DOHH2 (cell line): Measurements from ENCODE around the gene KLK11.

Source experiments
- H3F3A ChIP-seq: fragments of 200-600 bp; sonication (generic), shearing (Covaris generic); 2 replicates; pipeline ENCODE4 v1.6.0; 2016; ENCODE audit warnings: antibody characterized with exemption, mild to moderate bottlenecking; ENCODE audit not compliant: control insufficient read depth, insufficient read depth
- H3K27ac ChIP-seq: fragments of 200-600 bp; sonication (generic); 2 replicates; pipeline ENCODE4 v1.5.1; 2014; ENCODE audit warnings: low read depth, mild to moderate bottlenecking, low read length, moderate library complexity
- H3K27me3 ChIP-seq: fragments of 200-600 bp; sonication (generic); 2 replicates; pipeline ENCODE4 v1.6.1; 2014; ENCODE audit warnings: mild to moderate bottlenecking, low read length, mixed read lengths; ENCODE audit not compliant: control insufficient read depth
- H3K36me3 ChIP-seq: fragments of 200-600 bp; sonication (generic); 2 replicates; pipeline ENCODE4 v1.6.1; 2014; ENCODE audit warnings: mild to moderate bottlenecking, low read length, moderate library complexity, mixed read lengths; ENCODE audit not compliant: control insufficient read depth
- H3K4me1 ChIP-seq: fragments of 200-600 bp; sonication (generic); 2 replicates; pipeline ENCODE4 v1.6.1; 2014; ENCODE audit warnings: mild to moderate bottlenecking, low read length, mixed read lengths; ENCODE audit not compliant: control insufficient read depth
- H3K4me2 ChIP-seq: fragments of 200-600 bp; sonication (generic); 2 replicates; pipeline ENCODE4 v1.6.0; 2014; ENCODE audit warnings: mild to moderate bottlenecking, low read length, moderate library complexity
- H3K4me3 ChIP-seq: fragments of 200-600 bp; sonication (generic); 2 replicates; pipeline ENCODE4 v1.5.1; 2014; ENCODE audit warnings: mild to moderate bottlenecking, low read length, mixed read lengths
- H3K79me2 ChIP-seq: fragments of 200-600 bp; sonication (generic); 2 replicates; pipeline ENCODE4 v1.6.1; 2014; ENCODE audit warnings: mild to moderate bottlenecking, low read length, mixed read lengths; ENCODE audit not compliant: control insufficient read depth
- H3K9me2 ChIP-seq: fragments of 200-600 bp; sonication (generic); replicated peaks from 2 replicates; pipeline ENCODE4 v1.6.1; 2014; ENCODE audit warnings: mild to moderate bottlenecking, low read length, mixed read lengths; ENCODE audit not compliant: control insufficient read depth
- H3K9me3 ChIP-seq: fragments of 200-600 bp; sonication (generic); 2 replicates; pipeline ENCODE4 v1.6.1; 2014; ENCODE audit warnings: antibody characterized with exemption, low read length, mixed read lengths; ENCODE audit not compliant: control insufficient read depth, insufficient read depth
- H4K20me1 ChIP-seq: fragments of 200-600 bp; sonication (generic); 2 replicates; pipeline ENCODE4 v1.6.0; 2014; ENCODE audit warnings: low read depth, mild to moderate bottlenecking, antibody characterized with exemption, low read length, moderate library complexity; ENCODE audit not compliant: control insufficient read depth, insufficient read depth
- CTCF ChIP-seq: fragments of 200-600 bp; sonication (generic); IDR thresholded peaks from one replicate; pipeline ENCODE4 v1.5.1; 2014; ENCODE audit warnings: antibody characterized with exemption, mild to moderate bottlenecking, low read depth, low read length; ENCODE audit not compliant: poor library complexity, severe bottlenecking
- EZH2phosphoT487 ChIP-seq: fragments of 200-600 bp; sonication (generic); IDR thresholded peaks from 2 replicates; pipeline ENCODE4 v1.6.1; 2017; ENCODE audit warnings: borderline replicate concordance, mild to moderate bottlenecking, antibody characterized with exemption, low read length, moderate library complexity, mixed read lengths

Gene KLK11

GRCh38 chr19:51016798-51017683, 9.4 kb downstream of the KLK11 start:
- Histone ChIP-seq H3K4me2 (no peak overlapping the region), H3K4me3 (no peak overlapping the region), H3K9me3 (no peaks in the 10 kb centered on the region), H3K9me2 (no peaks in the 10 kb centered on the region), H3K79me2 (no peaks in the 10 kb centered on the region), H4K20me1 (no peaks in the 10 kb centered on the region), H3K27me3 (no peaks in the 10 kb centered on the region), H3K4me1 (no peaks in the 10 kb centered on the region), H3K36me3 (no peaks in the 10 kb centered on the region), H3F3A (no peaks in the 10 kb centered on the region), H3K27ac (no peak overlapping the region)
- TF ChIP-seq CTCF, result peak; percentile 68
- TF ChIP-seq EZH2phosphoT487, result no peak

GRCh38 chr19:51015691-51016267, 10.6 kb downstream of the KLK11 start:
- no peaks in the 10 kb centered on the region for H3K79me2 ChIP-seq
- H3F3A ChIP-seq, result no peaks in the 10 kb centered on the region
- no peaks in the 10 kb centered on the region for H3K9me2 ChIP-seq
- no peaks in the 10 kb centered on the region for H4K20me1 ChIP-seq
- no peak overlapping the region for H3K27ac ChIP-seq
- no peak overlapping the region for H3K4me2 ChIP-seq
- no peaks in the 10 kb centered on the region for H3K36me3 ChIP-seq
- H3K9me3 ChIP-seq, result no peaks in the 10 kb centered on the region
- no peaks in the 10 kb centered on the region for H3K4me1 ChIP-seq
- TF ChIP-seq CTCF (no peak), EZH2phosphoT487 (no peak)
- H3K27me3 ChIP-seq, result no peaks in the 10 kb centered on the region
- no peak overlapping the region for H3K4me3 ChIP-seq

- no peaks in the 10 kb centered on the region for H3K9me2 ChIP-seq
- no peaks in the 10 kb centered on the region for H3F3A ChIP-seq
- H3K27ac ChIP-seq, result no peak overlapping the region
- no peaks in the 10 kb centered on the region for H3K79me2 ChIP-seq
- TF ChIP-seq EZH2phosphoT487 (no peak), CTCF (no peak)
- H3K36me3 ChIP-seq, result no peaks in the 10 kb centered on the region
- no peaks in the 10 kb centered on the region for H3K4me1 ChIP-seq
- H3K4me3 ChIP-seq, result no peak overlapping the region
- no peak overlapping the region for H3K4me2 ChIP-seq
- no peaks in the 10 kb centered on the region for H3K27me3 ChIP-seq
- no peaks in the 10 kb centered on the region for H3K9me3 ChIP-seq
- no peaks in the 10 kb centered on the region for H4K20me1 ChIP-seq
These were observed 12.2 kb downstream of the KLK11 start for GRCh38 chr19:51014242-51014641.
